ENCODE data around the gene ZCCHC24. TPM values are rescaled to one million over a fixed set of nuclear protein-coding genes. Genes with fewer than 3 reads are reported as not detected.

The ZCCHC24 gene
- total RNA-seq, 1 experiment from 2014 or later, result 8.7 TPM

DNA sequence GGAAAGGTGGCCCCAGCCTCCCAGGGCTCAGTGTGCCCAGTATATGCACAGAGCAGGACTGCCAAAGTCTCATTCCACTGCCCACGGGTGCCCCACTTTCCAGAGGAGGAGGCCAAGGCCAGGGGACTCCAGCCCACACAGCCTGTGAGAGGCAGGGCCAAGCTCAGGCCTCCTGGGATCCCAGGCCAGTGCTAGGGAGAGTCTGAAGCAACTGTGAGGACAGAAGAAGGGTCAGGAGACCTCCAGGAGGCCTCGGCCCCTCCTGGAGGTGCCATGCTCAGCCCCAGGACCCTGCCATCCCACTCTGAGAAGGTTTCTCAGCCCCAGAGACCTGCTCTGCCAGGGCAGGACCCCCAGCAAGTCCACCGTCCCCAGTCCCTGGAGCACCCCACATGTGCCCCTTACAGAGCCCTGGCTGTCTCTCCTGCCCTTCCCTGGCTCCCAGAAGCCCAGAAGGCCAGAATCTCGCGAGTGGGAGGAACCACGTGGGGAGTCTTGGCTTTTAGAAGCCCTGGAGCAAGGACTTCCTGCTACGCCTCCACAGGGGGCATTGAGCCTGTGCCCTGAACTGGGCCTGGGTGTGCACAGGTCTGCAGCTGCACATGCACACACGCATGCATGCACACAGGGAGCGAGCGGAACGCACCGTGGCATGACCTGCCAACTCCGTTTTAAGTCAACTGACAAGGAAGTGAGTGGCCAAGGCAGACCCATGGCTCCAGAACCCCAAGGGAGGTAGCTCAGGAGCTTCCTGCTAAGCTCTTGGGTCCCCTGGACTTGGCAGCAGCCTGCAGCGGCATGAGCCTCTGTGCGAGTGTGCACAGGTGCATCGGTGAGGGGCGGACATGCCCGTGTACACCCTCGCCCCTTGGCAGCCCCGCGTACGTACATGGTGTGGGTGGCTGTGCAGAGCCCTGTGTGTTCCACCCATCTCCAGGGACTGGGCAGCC lies 33.6 kb downstream of the ZCCHC24 start:
- DNase-seq (ENCODE audit: low spot score), result no peak

DNA sequence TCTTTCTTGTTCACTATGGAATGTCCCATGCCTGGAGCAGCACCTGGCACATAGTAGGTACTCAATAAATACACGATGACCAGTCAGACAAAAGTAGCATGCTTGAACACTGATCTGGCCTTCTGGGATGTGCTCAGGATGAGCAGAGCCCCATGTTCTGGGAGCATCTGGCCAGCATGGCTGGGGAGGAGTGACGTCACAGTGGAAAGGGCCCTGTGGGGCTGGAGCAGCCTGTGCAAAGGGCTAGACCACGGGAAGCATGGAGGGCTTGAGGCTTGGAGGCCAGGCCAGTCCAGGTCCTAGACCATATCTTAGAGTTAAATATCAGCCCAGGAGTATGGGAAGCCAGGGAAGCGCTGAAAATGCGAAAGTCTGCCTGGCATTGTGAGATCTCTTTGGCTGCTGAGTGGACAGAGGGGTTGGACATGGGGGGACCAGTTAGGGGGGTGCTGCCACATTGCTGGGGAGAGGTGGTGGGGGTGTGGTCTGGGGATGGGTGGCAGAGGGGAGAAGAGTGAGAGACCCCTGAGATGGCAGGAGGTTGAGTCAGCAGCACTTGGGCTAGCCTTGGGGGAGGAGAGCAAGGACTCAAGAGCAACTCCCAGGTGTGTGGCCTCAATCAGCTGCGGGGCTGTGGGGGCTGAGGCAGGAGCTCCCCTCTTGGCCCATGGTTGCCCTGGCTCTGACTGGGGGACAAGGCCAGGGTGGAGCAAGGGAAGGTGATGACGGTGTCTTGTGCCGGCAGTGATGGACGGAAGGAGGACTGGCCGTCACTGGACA lies 34.9 kb downstream of the ZCCHC24 start:
- DNase-seq (ENCODE audit: low spot score), result no peak

DNA sequence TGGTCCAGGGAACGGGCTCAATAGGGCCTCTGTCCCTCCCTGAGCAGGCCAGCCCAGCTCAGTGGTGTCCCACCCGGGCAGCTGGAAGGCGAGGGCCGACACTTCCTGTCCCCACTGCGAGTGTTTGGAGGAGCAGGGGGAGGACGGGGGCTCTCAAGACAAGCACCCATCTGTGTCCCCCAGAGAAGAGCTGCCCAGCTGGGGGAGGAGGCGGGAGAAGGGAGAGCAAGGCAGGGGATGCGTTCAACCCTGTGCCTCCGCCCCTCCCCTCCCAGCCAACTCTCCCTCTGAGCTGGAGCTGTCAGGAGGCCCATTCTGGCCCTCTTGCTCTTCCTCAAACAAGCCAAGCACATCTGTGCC lies 35.7 kb downstream of the ZCCHC24 start:
- no peak for DNase-seq (ENCODE audit: low spot score)

DNA sequence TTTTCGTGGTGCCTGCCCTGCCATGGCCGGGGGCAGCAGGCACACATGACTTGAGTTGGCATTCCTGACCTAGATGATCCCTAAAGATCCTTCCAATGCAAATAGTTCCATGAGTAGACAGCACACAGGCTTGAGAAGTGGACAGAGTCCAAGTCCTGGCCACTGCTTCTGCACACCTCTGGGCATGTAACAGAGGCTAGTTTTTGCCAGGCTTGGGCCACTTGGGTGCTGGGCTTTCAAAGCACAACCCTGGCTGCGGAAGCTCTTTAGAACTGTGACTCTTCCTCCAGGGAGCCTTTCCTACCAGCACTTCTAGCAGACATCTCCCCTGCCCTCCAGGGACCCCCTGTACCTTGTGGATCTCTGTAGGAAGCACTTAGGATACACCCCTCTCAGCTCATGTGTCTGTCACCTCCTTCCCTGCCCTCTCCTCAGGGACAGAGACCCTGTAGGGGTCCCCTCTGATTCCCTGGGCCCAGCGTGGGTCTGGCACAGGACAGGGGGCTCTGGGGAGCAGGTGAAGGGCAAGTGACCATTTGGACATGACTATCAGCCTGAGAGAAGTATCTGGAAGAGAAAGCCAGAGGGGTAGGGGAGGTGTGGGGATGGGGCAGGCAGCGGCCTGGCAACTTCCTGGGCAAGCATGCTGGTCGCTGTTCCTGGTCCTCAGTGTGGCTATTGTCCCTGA lies 36.2 kb downstream of the ZCCHC24 start:
- no peak for DNase-seq (ENCODE audit: low spot score)

DNA sequence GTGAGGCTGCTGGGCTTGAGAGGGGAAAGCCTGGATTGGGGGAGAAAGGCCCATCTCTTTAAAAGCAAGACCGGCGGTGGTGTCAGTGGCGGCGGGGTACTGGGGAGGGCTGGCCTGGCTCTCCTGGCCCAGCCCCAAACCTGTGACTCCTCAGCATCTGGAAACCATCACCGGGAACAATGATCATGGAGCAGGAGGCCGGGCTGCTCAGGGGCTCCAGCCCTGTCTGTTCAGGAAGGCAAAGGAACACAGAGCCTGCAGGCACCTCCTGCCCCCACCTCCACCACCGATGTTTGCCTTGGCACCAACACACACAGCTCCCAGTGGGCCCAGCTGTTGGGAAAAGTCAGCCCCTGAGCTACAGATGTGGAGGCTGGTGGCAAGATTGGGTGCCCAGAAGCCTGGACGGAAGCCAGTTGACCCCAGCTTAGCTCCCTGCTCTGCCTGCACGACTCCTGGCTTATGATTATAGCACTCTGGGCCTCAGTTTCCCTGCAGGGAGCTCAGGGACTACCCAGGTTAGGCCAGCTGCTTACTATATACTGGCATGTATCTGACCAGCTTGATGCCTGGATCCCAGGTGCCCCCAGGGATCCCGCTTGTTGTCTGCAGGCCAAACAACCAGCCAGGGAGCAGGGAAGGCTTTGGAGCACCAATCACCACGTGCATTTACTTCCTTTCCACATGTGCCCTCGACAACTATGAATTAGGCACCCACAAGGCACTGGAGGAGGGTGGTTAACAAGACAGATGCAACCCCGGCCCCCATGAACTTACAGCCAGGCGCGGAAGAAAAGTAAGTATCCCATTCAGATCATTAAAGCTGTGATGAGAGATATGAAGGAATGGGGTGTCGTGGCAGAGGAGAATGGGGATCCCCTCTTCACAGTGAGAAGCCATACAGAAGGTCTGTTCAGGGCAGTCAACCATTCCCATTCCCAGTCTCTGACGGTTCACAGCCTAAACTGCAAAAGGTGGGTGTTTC lies 37.3 kb downstream of the ZCCHC24 start:
- DNase-seq (ENCODE audit: low spot score), result peak; percentile 70

DNA sequence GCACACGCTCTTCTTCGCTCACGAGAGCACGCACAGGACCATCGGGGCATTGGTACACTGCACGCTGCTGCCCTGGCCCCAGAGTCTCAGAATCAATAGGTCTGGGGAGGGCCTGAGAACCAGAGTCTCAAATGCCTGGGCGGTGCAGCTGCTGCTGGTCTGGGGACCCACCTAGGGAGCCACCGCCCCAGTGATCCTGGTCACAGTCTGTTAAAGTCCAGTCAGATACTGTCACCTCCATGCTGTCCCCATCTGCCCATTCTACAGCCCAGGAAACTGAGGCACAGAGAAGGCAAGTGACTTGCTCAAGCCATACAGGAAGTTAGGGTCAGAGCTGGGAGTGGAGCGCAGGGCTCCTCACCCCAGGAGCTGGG lies 38.0 kb downstream of the ZCCHC24 start:
- no peak for DNase-seq (ENCODE audit: low spot score)

DNA sequence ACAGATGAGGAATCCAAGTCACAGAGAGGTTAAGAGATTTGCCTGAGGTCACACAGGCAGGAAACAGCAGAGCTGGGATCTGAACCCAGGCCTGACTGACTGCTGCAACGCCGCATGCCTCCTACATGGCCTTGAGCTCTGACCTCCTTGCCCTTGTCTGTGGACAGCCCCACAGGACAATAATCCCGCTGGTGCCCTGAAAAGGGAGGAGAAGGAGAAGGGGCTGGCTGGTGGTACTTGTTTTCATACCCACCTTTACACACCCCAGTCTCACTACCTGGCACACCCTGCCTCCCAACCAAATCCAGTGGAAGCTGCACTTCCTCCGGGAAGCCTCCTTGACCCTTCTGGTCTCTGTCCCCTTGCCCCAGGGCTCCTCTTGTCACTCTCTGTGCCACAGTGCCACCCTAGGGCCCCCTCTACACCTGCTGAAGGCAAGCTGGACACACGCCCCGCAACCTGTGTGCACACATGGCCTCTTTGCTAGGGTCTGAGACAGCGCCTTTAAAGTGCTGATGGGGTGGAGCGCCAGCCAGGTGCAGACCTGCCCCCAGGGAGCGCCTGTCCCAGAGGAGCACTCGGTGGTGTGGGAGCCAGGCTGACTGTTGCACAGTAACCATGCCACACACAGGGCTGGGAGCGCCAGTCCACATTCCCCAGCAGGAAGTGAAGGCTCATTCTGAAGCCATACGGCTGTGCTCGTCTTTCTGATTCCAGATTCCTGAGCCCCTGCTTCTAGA lies 38.6 kb downstream of the ZCCHC24 start:
- DNase-seq (ENCODE audit: low spot score), result no peak

DNA sequence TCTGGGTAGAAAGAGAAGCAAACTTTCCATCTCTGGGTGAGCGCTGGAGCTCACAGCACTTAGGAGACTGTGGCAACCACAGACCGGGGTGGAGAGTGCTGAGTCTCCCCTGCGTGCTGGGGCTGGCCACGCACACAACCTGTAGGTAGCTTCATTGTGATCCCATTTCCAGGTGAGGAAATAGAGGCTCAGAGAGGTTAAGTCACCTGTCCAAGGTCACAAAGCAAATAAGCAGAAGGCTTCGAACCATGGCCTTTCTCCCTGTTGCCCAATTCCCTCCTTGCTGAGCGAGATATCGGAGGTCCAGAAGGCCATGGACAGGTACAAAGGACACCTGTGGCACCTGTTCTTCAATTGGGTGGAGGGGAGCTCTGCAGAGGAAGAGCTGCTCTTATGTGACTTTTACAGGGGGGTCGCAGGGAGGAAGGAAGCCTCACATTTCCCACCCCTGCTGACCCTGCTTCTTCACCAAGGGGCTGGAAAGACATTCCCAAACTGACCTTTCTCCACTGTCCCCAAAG lies 39.4 kb downstream of the ZCCHC24 start:
- DNase-seq (ENCODE audit: low spot score), result no peak

DNA sequence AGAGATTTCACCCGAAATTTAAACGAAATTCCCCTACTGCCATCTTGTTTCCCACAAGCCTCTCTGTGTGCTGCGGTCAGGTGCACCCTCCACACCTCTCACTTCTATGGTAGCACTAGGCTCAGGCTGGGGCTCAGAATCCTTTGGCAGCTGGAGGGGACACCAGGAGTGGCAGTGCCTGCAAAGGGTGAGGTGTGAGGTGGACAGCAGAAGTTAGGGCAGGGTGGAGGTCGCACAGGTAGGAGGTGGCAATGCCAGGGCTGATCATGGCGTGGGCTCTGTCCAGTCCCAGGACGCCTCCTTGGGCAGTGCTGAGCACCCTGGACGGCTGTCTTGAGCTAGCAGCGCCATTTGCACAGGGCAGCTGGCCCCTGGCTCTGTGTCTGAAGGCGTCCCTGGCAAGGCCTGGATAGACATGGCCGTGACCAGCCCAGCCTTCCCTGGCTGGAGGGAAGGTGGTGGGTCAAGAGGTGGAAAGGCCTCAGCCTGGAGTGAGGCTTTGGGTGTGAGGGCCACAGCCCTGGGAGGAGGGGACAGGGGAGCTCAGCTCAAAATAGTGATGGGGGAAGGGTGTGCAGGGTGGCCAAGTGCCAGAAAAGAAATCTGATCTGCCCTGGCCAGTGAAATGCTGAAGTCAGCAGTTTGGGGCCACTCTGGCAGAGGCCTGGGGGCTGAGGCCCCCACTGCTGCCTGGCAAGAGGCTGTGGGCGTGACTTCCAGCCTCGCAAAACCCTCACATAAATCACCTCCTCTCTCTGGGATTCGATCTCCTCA lies 40.0 kb downstream of the ZCCHC24 start:
- DNase-seq (ENCODE audit: low spot score), result peak; percentile 39

DNA sequence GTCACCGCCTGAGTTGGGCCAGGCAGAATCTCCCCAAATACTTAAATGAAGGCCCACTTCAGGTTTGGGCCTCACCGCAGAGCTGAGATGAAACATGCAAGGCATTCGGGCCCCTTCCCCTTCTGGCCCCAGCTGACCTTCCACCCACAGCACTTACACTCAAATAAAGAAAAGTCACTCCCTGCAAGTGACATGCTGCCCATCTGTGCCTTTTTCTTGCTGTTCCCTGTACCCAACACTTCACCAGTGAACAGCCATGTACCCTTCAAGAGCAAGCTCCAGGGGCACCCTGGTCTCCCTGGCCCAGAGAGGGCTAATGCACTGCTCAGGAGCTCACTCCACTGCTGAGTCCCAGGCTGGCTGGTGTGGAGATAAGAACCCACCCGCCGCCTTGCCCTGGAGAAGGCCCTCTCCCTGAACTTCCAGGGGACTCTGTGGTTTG lies 40.7 kb downstream of the ZCCHC24 start:
- DNase-seq (ENCODE audit: low spot score), result no peak

DNA sequence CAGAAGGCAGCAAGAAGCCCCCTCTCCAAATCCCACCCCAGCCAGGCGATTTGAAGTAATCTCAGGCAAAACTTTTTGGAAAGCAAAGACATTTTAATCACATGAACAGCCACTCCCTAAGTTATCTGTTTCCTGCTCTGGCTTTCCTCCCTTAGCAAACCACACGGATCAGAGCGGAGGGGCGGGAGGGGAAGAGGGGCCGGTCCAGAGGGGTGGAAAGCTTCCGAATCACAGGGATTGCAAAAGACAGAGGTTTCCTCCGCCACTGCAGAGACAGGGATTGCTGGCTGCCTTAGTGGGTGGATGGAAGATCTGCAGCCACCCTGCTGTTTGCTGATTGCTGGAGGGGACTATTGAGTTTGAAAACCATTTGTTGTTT lies 41.2 kb downstream of the ZCCHC24 start:
- peak; percentile 57 for DNase-seq (ENCODE audit: low spot score)

DNA sequence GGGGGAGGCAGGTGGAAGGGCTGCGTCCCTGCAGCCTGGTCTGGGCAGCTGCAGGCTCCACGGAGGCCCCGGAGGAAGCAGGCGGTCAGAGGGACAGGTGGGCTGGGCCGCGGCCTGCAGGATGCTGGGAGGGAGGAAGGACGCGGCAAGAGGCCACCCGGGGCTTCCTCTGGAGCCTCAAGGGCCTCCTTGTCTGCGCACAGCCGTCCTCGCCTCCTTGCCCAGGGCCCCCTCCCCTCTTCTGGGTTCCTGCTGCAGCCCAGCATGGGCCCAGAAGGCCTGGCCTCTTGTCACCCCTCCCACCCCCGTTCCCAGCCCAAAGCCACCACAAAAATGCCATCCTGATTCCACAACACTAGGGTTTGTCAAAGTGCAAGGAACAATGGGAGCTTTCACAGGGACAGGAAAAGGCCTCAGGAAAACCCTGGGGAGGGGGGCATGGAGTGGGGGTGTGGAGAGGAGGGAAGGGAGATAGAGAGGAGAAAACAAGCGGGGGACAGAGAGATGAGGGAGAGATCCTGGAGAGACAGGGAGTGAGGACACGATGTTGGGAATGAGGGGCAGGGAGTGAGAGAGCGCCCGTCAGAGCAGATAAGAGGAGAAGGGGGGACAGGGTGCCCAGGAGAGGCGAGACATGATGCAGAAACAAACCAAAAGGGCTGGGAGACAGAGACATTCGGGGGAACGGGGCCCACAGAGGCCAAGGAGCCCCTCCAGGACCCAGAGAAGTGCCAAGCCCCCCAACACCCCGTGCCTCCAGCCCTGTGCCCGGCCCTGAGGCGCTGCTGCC lies 41.8 kb downstream of the ZCCHC24 start:
- DNase-seq (ENCODE audit: low spot score), result peak; percentile 85

DNA sequence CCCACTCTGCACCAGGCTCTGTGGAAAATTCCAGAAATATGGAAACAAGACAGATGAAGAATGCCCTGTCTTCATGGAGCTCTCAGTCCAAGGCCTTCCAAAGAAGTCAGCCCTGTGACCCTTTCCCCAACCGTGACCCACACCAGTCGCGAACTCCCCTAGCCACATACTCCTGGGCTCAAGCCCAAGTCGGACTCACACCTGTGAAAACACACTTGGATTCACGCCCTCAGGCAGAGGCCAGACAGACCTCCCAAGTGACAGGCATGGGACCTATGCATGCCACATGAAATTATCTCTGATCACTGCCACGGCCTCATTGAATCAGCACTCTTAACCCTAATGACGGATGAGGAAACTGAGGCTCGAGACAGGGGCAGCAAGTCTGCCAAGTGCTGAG lies 42.5 kb downstream of the ZCCHC24 start:
- DNase-seq (ENCODE audit: low spot score), result no peak

DNA sequence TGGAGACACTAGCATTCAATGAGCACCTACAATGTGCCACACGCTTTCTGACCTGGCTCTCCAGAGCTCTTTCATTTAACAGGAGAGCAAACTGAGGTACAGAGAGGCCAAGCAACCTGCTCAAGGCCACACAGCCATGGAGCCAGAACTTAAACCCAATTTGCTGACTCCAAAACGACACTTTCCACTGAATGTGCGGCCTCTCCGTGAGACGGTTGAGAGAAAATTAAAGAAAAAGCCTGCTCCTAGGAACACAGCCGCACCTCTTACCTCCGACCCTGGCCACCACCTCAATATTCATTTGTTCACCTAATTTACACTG lies 42.8 kb downstream of the ZCCHC24 start:
- no peak for DNase-seq (ENCODE audit: low spot score)

DNA sequence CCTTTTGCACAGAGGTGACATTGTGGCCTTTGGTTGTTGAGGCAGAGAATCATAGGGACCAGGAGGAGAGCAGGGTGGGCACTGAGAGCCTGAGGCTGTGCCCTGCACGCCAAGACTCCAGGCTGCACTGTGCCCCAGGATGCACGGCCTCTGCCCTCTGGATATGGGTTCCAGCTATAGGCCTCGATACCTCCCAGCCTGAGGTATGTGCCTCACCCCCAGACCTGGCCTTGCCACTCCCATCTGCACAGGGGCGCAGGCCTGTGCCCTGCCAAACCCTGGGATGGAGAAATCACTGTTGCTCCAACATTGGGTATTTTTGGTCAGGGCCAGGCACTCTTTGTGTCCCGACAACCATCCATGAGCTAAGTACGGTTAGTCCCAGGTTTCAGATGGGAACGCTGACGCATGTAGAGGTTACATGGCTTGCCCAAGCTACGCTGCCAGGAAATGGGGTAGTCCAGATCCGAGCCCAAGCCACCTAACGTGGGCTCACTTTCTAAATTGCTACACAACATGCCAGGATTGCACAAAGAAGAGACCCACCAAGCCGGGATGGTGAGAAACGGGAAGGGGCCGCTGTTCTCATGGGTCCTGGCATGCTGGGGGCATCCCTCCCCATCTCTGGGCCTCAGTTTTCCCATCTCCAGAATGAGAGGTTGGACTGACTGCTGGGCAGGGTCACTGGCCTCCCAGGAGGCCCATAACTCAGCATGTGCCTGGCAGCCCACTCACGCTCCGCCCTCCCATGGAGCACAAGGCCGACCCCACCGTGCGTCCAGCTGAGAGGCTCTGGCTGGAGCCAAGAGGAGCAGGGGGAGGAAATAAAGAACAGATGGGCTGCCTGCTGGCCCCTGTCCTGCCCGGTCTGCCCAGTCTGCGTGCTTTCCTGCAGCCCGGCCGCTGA lies 44.2 kb downstream of the ZCCHC24 start:
- DNase-seq (ENCODE audit: low spot score), result no peak

DNA sequence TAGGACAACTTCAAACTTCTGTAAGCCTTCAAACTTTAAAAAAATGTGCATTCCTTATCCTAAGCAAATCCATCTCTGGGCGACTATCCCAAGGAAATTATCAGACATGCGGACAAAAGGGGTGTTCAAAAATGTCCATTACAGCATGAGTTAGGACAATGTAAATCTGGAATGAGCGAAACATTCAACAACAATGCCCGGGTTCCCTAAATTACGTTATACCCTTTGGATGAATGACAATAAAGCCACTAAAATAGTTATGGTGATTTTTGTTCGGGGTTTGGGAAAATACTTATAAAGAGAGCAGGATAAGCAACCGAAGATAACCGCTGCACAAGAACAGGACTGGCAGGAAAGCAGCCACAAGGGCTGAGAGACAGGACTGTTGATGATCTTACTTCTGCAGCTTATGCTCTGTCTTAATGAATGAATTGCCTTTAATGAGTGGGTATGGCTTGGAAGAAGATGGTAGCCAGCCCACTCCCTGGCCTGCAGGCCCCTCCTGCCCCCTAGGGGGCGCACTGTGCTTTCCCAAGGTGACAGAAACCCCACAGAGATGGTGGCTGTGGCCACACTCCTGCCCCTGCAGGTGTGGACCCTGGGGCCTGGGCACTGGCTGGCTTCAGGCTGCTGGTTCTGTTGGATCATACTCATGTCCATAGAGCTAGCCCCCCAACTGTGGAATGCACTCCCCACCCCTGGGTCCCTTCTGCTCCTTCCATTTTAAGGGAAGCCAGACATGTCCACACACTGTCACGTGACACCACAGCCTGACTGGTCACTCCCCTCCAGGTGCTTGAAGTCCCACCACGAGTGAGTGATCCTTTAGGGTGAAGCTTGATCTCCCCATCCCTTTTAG lies 45.0 kb downstream of the ZCCHC24 start:
- DNase-seq (ENCODE audit: low spot score), result no peak
